T-helper 22 cell (primary cell): Measurements from ENCODE around the gene SERPING1.

ENCODE experiments used
- DNase-seq: peaks from one replicate; pipeline ENCODE4 v3.0.0-alpha.2; 2020; ENCODE audit warnings: low read depth

The SERPING1 gene

GRCh38 chr11:57597916-57598830 lies 688 bp downstream of the SERPING1 start:
- DNase-seq: no peak

DNA sequence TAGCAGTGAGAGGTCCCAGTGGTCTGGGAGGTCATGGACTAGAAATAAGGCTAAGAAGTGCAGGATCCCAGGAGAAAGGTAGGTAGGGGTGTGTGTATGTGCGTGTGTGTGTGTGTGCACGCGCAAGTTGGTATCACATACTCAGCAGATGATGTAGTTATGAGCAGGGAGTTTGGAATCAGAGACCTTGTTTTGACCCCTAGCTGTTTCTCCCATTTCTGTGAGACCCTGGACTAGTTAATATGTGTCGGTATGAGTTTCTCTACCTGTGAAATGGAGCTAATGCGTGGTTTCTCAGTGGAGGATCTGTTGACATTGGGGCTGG lies 1.3 kb downstream of the SERPING1 start:
- no peak for DNase-seq

GRCh38 chr11:57599381-57599780 lies 1.9 kb downstream of the SERPING1 start:
- DNase-seq: no peak

DNA sequence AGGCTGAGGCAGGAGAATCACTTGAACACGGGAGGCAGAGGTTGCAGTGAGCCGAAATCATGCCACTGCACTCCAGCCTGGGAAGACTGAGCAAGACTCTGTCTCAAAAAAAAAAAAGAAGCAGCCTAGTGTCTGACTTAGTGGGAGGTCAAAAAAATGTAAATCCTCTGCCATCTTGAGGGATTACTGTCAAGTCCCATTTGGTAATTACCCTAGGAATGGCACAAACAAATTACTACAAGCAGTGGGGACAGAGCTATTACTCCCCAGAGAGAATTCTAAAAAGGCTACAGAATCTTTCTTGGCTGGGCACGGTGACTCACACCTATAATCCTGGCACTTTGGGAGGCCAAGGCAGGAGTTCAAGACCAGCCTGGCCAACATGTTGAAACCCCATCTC lies 3.8 kb downstream of the SERPING1 start:
- DNase-seq: no peak

DNA sequence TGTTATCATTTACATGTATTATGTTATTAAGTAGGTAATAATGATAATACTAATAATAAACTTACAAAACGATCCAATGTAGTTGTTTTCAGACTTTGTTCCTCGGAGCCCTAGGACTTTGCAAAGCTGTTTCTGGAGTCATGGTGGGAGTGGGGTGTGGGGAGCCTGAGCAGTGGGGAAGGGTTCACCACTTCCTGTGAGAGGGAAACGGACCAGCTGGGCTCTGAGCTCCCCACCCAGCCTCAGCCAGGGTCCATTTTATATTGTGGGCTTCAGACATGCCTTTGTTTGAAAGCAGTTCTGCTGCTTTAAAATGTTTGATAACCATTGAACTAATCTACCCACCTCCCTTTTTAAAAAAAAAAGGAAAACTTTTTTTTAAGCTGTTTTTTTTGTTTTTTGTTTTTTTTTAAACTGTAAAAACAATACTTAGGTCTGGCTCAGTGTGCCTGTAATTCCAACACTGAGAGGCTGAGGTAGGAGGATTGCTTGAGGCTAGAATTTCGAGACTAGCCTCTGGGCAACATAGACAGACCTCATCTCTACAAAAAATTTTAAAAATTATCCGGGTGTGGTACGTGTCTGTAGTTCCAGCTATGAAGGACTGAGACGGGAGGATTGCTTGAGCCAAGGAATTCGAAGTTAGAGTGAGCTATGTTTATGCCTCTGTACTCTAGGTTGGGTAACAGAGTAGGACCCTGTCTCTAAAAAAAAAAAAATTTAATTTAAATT lies 7.0 kb downstream of the SERPING1 start:
- no peak for DNase-seq

- no peak for DNase-seq
Measured at GRCh38 chr11:57605028-57605420, 7.5 kb downstream of the SERPING1 start.

GRCh38 chr11:57610170-57610569 lies 12.7 kb downstream of the SERPING1 start:
- DNase-seq: no peak

- DNase-seq: no peak
Measured at GRCh38 chr11:57614234-57614772, 16.8 kb downstream of the SERPING1 start.

DNA sequence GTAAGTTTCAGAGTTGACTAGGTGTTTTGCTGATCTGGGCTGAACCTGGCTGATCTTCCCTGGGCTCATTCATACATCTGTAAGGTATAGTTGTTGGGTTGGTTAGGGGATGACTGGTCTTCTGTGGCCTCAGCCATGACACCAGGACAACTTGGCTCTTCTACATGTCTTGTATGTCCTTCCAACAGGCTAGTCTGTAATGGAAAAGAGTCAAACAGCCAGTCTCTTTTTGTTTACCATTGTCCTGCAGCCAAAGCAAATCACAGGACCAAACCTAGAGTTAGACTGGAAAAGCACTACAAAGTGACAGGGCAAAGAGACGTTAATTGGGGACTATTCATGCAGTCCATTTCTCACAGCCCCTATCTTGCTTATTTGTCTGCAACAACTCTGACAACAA lies 17.8 kb downstream of the SERPING1 start:
- no peak for DNase-seq

DNA sequence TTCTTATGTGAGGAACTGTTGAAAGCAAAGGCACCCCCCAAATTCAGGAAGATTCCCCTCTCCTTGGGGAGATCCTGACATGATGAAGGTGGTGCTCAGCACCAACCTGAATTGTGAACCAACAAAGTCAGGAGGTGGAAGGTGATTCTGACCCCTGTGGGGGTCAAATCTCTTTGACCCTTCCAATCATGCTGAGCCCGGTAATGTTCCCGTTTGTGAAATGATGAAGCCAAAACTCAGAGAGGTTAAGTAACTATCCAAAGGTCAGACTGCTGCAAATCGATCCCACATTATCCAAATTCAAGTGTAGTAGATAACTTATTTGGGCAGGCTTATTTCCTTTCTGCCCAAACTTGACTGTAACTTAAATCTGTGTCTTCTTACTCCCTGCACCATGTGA lies 19.1 kb downstream of the SERPING1 start:
- DNase-seq: no peak

GRCh38 chr11:57618438-57618837 lies 21.0 kb downstream of the SERPING1 start:
- no peak for DNase-seq

- no peak for DNase-seq
Measured at GRCh38 chr11:57619331-57619730, 21.8 kb downstream of the SERPING1 start.

GRCh38 chr11:57620467-57620866 lies 23.0 kb downstream of the SERPING1 start:
- no peak for DNase-seq

DNA sequence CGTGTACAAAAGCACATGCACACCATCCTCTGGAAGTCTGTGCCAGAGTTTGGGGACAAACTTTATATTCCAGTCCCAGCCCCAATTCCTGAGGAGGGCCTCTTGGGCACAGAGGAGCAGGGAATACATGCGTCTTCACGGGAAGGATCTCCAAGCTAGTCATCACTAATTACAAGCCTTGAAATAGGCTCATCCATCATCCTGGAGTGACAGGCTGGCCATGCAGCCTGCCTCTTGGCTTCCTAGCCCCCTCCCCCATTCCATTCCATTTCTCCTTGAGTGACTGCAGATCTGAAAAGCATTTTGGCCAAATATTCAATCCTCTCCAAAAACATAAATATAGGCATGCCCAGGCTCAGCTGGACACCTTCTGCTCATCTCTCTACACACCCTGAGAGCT lies 24.8 kb downstream of the SERPING1 start:
- DNase-seq: no peak

- no peak for DNase-seq
Measured at GRCh38 chr11:57624864-57625263, 27.4 kb downstream of the SERPING1 start.

DNA sequence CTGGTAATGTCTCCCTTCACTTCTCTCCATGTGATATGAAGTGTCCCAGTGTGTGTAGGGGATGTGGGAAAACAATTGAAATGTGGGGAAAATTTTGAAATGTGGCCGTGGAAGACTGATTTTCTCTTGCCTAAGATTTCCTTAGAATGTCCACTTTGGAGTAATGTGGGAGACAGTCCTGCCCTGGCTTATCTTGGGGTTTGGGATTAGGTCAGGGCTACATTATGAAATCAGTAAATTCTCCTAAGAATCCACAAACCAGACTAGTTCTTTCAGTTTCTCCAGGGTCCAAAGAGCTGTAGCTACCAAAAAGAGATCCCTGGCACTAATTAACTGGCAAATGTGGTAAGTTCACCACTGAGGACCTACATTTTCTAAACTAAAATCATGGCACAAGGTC lies 29.4 kb downstream of the SERPING1 start:
- DNase-seq: no peak

DNA sequence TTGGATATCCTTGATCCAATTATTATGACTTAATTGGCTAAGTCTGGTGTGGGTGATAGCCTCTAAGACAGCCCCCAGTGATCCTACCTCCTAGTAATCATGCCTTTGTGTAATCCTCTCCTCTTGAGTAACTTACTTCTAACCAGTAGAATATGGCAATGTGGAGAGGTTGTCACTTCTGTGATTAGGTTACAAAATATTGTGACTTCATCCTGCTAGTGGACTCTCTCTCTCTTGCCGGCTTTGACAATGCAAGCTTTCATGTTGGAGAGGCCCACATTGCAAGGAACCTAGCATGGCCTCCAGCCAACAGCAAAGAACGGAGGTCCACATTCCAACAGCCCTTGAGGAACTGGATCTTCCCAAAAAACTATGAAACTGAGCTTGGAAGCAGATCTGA lies 32.7 kb downstream of the SERPING1 start:
- no peak for DNase-seq

- no peak for DNase-seq
Measured at GRCh38 chr11:57632116-57632515, 34.6 kb downstream of the SERPING1 start.

GRCh38 chr11:57633394-57634070 lies 36.0 kb downstream of the SERPING1 start:
- no peak for DNase-seq

DNA sequence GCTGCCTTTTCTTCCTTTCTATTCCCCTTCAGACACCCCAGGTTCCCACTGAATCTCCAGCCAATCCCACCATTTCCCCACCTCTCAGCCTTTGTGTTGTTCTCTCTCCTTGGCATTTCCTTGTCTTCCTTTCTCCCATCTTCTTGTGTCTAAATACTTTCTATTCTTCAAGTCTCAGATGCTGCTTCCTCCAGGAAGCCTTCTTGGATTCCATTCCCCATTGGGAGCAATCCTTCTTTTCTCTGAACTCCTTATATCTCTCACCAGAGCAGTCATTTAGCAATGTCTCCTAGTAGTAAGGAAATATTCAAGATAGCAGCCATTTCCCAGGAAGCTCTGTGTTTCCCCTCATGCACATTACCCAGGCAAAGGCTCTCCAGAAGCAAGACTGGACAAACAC lies 36.8 kb downstream of the SERPING1 start:
- DNase-seq: no peak

DNA sequence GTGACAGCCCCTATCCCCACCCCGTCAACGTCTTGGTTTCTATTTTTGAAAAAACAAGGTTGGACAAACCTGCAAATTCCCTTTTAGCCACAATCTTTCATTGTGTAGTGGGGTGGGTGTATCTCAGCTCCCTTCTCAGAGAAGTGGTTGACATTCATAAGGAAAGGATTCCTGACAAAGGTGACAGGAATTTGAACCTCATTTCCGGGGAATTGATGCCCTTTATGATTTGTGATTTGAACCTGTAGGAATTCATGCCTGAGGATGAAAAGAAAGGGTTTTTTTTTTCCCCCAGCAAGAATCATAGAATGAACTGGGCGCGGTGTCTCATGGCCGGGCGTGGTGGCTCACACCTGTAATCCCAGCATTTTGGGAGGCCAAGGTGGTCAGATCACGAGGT lies 37.8 kb downstream of the SERPING1 start:
- no peak for DNase-seq

DNA sequence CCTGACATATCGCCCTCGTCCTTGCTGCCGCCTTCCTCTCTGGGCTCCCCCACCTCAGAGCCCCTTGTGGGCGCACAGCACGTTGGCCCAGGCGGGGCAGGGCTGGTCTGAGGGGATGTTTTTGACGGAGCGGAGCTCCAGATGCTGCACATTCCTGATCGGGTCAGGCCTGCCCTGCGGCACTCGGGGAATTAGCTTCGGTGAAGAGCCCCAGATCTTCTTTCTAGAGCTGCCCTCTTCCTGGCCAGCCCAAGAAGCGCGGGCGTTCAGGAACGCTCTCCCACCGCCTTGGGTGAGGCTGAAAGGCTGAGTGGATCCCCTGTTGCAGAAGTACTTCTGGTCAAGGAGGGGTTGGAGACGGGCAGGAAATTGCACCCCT lies 40.1 kb downstream of the SERPING1 start:
- DNase-seq: no peak
